Stimulated activated CD4-positive, alpha-beta T cell treated with anti-CD3 and anti-CD28 coated beads, Interleukin-2, amount 100 ng/mL, for 4 hours (primary cell): ENCODE data around the gene NCOR1.
"Not testable (repeated sequence)": the region's sequence is repeated elsewhere in the genome, so short reads cannot be mapped to it uniquely, and the experiment has no call there.

ENCODE experiments used
- DNase-seq: peaks from one replicate; pipeline ENCODE4 v3.0.0-alpha.2; 2020; ENCODE audit warnings: low read depth

The NCOR1 gene

DNA sequence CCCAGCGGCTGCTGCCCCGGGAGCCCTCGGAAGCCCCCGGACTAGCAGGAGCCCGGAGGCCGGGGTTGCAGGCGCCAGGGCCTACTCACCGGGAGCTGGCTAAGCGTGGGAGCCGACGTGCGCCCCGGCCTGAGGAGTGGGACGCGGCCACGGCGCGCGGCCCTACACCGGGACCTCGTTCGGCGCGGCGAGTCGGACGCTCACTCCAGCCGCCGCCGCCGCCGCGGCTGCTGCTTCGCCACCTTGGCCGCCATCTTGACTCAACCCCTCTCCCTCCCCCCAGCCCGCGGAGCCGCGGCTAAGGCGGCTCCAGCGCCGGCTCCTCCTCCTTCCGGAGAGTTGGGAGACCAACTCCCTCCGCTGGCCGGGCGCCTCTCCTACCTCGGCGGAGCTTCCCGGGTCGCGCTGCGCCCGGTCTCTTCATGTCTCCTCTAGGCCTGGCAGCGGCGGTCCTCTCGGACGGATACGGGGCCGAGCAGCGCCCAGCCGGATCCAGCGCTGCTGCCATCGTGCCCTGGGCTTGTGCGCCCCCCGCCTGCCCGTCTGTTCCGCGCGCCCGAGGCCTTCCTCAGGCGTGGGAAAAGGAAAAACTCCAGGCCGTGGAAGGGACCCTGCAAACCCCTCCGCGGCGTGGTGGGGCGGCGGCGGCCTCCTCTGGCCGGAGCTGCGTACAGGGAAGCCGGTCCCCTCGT is at the start of gene NCOR1:
NCOR1 (minus strand) TSS at position 262 of the 692 bp plus-strand sequence. CDS start 20,965 bp downstream, outside the sequence.
- DNase-seq, result peak; percentile 82

DNA sequence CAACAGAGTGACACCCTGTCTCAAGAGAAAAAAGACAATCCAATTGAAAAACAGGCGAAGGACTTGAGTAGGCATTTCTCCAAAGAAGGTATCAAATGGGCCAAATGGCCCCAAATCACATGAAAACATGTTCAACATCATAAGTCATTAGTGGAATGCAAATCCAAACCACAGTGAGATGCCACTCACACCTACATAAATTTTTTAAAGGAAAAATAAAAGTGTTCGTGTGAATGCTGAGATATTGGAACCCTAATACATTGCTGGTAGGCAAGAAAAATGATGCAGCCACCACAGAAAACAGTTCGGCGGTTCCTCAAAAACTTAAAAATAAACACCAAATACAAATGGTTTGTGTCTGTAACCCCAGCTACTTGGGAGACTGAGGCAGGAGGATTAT is 46.9 kb upstream of the NCOR1 start:
- DNase-seq, result no peak

DNA sequence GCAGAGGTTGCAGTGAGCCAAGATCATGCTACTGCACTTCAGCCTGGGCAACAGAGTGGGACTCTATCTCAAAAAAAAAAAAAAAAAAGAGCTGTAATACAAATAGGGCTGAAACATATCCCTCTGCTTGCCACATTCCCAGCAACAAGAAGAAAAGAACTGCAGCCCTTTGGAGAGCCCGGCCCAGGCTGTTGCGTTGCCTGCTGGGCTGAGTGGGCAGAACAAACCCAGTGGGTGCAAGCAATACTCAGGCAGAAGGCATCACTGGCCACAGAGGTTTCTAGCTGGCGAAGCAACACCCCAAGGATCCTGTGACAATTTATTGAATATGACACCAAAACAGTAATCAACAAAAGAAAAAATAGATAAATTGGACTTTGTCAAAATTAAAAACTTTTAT is 45.7 kb upstream of the NCOR1 start:
- DNase-seq, result no peak

DNA sequence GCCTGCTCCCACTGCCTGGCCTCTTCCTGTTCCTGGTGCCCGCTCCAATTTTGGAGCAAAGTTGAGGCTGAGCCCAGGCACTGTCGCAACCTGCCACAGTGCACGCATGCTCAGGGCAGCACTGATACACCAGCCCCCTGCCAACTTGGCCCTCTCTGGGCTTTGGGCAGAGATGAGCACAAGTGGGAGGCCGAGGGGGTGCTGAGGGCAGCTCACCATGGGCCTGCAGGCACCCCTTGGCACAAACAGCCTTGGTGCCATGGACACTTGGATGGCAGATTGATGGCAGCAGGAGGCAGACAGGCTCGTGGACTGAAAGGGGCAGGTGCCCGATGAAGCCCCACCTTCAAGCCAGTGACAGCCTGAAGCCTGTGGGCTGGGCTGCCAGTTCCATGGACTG is 44.6 kb upstream of the NCOR1 start:
- DNase-seq, result no peak

DNA sequence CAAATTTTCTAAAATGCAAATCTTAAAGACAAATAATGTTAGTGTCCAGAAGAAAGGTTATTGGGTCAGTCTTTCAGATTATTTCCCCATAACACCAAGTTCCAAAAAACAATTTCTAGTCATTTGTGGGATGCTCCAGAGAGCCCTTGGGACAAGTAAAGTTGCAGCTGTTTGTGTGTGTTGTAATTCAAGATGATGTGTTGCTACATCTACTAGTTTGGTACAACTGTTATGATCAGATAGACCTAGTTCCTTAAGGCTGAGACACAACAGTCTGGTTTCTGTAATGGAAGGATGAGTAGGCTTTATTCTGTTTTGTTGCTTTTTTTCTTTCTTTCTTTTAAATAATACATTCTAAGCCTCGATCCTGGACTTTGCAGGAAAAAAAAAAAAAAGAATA is 43.6 kb upstream of the NCOR1 start:
- no peak for DNase-seq

GRCh38 chr17:16255481-16255921 is 40.2 kb upstream of the NCOR1 start:
- no peak for DNase-seq

- DNase-seq, result no peak
These were observed 39.6 kb upstream of the NCOR1 start for GRCh38 chr17:16254773-16255400.

DNA sequence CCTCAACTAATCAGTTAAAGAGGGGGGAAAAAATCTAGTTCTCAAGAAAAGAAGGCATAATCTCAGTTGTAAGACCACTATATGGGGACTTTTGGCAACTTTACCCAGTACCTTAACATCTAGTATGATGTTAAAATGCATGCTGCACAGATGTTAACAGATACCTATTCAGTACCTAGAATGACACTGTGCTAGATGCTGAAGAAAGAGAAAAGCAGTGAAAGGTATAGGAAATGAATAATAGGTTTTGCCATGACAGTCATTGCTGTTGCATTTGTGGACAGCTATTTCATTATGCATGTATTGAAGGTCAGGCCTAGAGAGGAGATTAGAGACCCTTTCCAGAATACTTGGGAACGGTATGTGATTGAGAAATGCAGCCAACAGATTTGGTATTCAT is 36.2 kb upstream of the NCOR1 start:
- no peak for DNase-seq

- no peak for DNase-seq
These were observed 35.7 kb upstream of the NCOR1 start for GRCh38 chr17:16251043-16251442.

DNA sequence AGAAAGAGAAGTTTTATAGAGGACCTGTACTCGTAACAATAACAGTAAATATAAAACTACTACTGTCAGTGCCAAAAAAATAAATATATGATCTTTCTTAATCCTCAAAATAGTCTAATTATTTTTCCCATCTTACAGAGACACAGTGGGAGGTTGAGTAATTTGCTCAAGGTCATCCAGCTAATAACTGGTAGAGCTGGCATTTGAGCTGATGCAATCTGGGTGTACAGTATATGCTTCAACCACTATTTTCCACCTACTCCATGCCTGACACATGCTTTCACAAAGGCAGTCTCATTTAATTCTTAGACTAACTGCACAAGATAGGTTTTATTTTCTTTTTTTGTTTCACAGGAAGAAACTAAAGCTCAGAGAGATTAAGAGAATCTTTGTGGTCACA is 35.3 kb upstream of the NCOR1 start:
- no peak for DNase-seq

DNA sequence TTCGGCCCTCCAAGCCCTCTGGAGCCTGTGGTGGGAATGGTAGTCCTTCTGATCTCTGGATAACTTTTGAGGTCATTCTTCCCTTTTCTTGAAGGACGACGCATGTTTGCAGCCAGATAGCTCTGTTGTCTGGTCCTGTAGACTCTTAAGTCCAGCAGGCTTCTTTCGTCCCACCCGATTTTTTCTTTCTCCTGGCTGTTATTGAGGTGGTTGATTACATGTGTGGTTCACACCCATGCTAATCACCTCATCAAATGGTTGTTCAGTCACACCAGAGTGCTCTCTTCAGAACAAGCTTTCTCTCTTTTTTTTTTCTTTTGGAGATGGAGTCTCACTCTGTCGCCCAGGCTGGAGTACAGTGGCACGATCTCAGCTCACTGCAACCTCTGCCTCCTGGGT is 32.3 kb upstream of the NCOR1 start:
- DNase-seq, result no peak

GRCh38 chr17:16243801-16244567 is 28.6 kb upstream of the NCOR1 start:
- no peak for DNase-seq

DNA sequence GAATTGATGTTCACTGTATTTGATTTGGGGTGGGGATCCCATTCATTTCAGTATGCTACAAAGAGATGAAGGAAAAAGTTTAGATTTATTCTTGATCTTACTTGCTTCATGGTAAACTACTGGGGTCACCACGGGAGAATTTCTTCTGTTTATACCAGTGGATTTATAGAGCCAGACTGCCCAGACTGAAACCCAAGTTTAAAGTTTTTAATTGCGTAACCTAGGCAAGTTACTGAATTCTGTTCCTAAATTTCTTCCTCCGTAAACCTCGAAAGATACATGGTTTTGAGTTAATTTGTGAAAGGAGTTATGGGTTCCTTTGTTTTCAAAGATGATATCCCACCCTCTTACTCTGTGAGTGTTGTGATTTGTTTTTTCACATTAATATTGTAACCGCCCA is 28.1 kb upstream of the NCOR1 start:
- DNase-seq, result no peak

GRCh38 chr17:16241906-16242399 is 26.6 kb upstream of the NCOR1 start:
- no peak for DNase-seq

GRCh38 chr17:16239931-16240330 is 24.6 kb upstream of the NCOR1 start:
- no peak for DNase-seq

- no peak for DNase-seq
These were observed 17.1 kb upstream of the NCOR1 start for GRCh38 chr17:16232391-16232790.

GRCh38 chr17:16229912-16230561 is 14.7 kb upstream of the NCOR1 start:
- DNase-seq, result not testable (repeated sequence)

- DNase-seq, result no peak
These were observed 7.1 kb upstream of the NCOR1 start for GRCh38 chr17:16222406-16222805.

- DNase-seq, result peak; percentile 87
These were observed 1.8 kb upstream of the NCOR1 start, which contains the start of gene PIGL for GRCh38 chr17:16217002-16217635. TSS of gene PIGL (plus strand) at chr17:16217210. CDS start at chr17:16217227, 17 bp downstream.

- not testable (repeated sequence) for DNase-seq
These were observed 1.1 kb upstream of the NCOR1 start for GRCh38 chr17:16216341-16217001.

- DNase-seq, result no peak
These were observed 607 bp upstream of the NCOR1 start for GRCh38 chr17:16215965-16216316.

GRCh38 chr17:16215002-16215272 is 397 bp downstream of the NCOR1 start:
- DNase-seq, result no peak
